Measurements from ENCODE around the gene CRAMP1.

GRCh38 chr16:1681032-1681431 is 68.9 kb downstream of the CRAMP1 start:
- TF ChIP-seq EZH2 (IDR thresholded peaks at IDR 0.05; ENCODE audit: insufficient read depth, poor library complexity, severe bottlenecking) = no peak
- TF ChIP-seq EZH2phosphoT487 (IDR thresholded peaks at IDR 0.05; ENCODE audit: insufficient read depth, low read depth) = no peak

Data from GM23248 (cell line).